ENCODE results near the gene MAG. TPM values are rescaled to one million over a fixed set of nuclear protein-coding genes. Genes with fewer than 3 reads are reported as not detected.

MAG gene
- total and polyA plus RNA-seq, 12 donors = 0.33 to 45.0 (median 2.1) TPM; not detected in 1

DNA sequence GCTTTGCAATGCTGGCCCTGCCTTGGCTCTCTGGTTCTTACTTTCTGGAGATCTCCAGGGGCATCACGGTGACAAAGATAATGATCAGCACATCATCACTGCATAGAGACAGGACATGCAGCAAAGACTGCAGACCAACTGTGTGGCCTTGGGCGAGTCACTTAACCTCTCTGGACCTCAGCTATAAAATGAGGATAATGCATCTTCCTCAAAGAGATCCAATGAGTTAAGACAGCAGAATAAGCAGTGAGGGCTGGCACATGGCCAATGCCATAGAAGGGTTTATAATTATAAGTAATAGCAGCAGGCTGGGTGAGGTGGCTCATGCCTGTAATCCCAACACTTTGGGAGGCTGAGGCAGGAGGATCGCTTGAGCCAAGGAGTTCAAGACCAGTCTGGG, 2.4 kb downstream of the MAG start:
- Histone ChIP-seq H3K27me3 (no peaks in the 10 kb centered on the region), H3K27ac (no peak overlapping the region), H3K4me3 (no peak overlapping the region), H3K9me3 (replicated peaks in 1 of 3) (no peaks in the 10 kb centered on the region), H3K4me1 (replicated peaks in 1 of 2) (no peaks in the 10 kb centered on the region), H3K36me3 (replicated peaks in 1 of 2) (no peaks in the 10 kb centered on the region)
- intact Hi-C loops (cut with DNase I) = no loop called here
- 57 to 65% (median 62%) methylated on average over 3 of the region's 3 CpGs for WGBS, 4 donors
- DNase-seq = no peak
- TF ChIP-seq, protein P1, sequence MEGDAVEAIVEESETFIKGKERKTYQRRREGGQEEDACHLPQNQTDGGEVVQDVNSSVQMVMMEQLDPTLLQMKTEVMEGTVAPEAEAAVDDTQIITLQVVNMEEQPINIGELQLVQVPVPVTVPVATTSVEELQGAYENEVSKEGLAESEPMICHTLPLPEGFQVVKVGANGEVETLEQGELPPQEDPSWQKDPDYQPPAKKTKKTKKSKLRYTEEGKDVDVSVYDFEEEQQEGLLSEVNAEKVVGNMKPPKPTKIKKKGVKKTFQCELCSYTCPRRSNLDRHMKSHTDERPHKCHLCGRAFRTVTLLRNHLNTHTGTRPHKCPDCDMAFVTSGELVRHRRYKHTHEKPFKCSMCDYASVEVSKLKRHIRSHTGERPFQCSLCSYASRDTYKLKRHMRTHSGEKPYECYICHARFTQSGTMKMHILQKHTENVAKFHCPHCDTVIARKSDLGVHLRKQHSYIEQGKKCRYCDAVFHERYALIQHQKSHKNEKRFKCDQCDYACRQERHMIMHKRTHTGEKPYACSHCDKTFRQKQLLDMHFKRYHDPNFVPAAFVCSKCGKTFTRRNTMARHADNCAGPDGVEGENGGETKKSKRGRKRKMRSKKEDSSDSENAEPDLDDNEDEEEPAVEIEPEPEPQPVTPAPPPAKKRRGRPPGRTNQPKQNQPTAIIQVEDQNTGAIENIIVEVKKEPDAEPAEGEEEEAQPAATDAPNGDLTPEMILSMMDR (IDR thresholded peaks at IDR 0.05) = no peak
- no peak for TF ChIP-seq POLR2A (IDR thresholded peaks at IDR 0.05)

DNA sequence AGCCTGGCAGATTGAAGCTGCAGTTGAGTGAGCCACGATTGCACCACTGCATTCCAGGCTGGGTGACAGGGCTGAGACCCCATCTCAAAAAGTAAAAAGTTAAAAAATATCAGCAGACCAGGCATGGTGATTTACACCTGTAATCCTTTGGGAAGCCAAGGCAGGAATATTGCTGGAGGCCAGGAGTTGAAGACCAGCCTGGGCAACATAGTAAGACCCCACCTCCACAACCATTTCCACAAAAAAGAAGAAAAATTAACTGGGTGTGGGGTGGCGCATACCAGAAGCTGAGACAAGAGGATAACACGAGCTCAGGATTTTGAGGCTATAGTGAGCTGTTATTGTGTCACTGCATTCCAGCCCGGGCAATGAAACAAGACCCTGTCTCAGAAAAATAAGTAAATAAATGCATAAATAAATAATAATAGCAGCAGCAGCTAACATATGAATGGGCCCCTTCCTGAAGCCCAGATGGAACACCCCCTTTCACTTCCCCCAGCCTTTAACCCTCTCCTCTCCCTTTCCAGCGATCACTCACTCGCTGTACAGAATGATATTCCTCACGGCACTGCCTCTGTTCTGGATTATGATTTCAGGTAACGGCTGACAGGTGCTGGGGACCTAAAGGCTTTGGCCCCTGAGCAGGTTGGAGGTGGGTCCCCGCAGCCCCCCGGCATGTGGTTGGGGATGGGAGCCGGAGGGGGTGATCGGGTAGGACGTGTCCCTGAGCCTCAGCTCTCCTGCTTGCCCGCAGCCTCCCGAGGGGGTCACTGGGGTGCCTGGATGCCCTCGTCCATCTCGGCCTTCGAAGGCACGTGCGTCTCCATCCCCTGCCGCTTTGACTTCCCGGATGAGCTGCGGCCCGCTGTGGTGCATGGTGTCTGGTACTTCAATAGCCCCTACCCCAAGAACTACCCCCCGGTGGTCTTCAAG, 3.2 kb downstream of the MAG start:
- intact Hi-C loops (cut with DNase I) = no loop called here
- WGBS, 4 donors = 55 to 70% (median 64%) methylated on average over 20 to 25 of the region's 25 CpGs
- H3K27me3 ChIP-seq = no peaks in the 10 kb centered on the region

DNA sequence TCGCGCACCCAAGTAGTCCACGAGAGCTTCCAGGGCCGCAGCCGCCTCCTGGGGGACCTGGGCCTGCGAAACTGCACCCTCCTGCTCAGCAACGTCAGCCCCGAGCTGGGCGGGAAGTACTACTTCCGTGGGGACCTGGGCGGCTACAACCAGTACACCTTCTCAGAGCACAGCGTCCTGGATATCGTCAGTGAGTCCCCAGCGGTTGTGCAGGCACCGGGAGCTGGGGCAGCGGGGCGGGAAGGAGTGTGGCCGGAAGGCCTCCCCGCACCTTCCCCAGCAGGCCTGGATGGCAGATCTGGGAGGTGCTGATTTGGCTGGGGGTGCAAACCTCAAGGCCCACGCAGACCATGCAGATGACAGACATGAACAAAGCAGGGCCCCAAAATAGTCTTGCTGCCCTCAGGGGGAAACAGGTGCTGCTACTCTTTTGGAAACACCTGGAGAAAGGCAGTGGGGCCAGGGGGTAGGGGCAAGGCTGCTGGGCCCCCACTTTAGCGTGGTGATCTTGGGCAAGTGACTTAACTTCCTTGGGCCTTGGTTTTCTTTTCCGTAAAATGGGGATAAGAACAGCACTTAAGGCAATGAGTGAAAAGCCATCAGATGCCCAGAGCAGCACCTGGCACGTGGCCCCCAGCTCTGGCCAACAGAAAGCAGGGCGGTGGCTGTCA, 4.0 kb downstream of the MAG start:
- intact Hi-C loops (cut with DNase I) = no loop called here
- 66 to 96% (median 77%) methylated on average over 5 to 24 of the region's 24 CpGs for WGBS, 4 donors
- Histone ChIP-seq H3K27ac (no peak overlapping the region), H3K27me3 (no peaks in the 10 kb centered on the region), H3K4me3 (no peak overlapping the region), H3K4me1 (replicated peaks in 1 of 2) (no peaks in the 10 kb centered on the region), H3K9me3 (replicated peaks in 1 of 3) (no peaks in the 10 kb centered on the region), H3K36me3 (replicated peaks in 1 of 2) (no peaks in the 10 kb centered on the region)
- TF ChIP-seq, protein P1 (IDR thresholded peaks at IDR 0.05) = no peak
- TF ChIP-seq POLR2A (IDR thresholded peaks at IDR 0.05) = no peak
- DNase-seq = no peak

More for the DNA sequence above, 3.2 kb downstream of the MAG start:
- no peaks in the 10 kb centered on the region for H3K9me3 ChIP-seq (replicated peaks in 1 of 3)
- H3K27ac ChIP-seq = no peak overlapping the region
- no peaks in the 10 kb centered on the region for H3K4me1 ChIP-seq (replicated peaks in 1 of 2)
- no peak overlapping the region for H3K4me3 ChIP-seq
- no peaks in the 10 kb centered on the region for H3K36me3 ChIP-seq (replicated peaks in 1 of 2)
- TF ChIP-seq, protein P1 (IDR thresholded peaks at IDR 0.05) = no peak
- no peak for TF ChIP-seq POLR2A (IDR thresholded peaks at IDR 0.05)
- no peak for DNase-seq

DNA sequence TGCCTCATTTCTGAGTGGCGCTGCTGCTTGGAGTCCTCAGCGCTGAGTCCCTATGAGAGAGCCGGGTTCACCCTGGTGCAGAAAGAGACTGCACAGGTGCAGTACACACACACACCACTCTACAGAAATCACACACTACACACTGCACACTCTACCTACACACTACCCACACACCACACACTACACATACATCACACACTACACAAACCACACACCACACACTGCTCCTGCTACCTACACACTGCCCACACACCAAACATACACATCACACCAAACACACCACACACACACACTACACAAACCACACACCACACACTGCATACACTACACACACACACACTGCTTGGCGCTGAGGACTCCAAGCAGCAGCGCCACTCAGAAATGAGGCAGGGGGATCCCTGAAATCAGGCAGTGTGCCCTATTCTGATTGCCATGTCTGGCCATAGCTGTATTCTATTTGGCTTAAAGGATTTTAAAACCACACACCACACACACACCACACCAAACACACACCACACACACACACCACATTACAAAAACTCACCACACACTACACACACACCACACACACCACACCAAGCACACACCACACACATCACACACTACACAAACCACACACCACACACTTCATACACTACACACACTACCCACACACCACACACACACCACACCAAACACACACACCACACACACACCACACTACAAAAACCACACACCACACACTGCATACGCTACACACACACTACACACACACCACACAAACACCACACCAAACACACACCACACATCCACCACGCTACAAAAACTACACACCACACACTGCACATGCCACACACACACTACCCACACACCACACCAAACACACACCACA, 4.9 kb downstream of the MAG start:
- TF ChIP-seq POLR2A (IDR thresholded peaks at IDR 0.05) = no peak
- TF ChIP-seq, protein P1 (IDR thresholded peaks at IDR 0.05) = no peak
- 91 to 96% (median 92%) methylated on average over 7 of the region's 7 CpGs for WGBS, 4 donors
- no peak overlapping the region for H3K4me3 ChIP-seq
- no peaks in the 10 kb centered on the region for H3K36me3 ChIP-seq (replicated peaks in 1 of 2)
- H3K27me3 ChIP-seq = no peaks in the 10 kb centered on the region
- H3K9me3 ChIP-seq (replicated peaks in 1 of 3) = no peaks in the 10 kb centered on the region
- H3K4me1 ChIP-seq (replicated peaks in 1 of 2) = no peaks in the 10 kb centered on the region
- DNase-seq = no peak
- intact Hi-C loops (cut with DNase I) = no loop called here
- H3K27ac ChIP-seq = no peak overlapping the region
